Astrocyte of the spinal cord (primary cell): ENCODE results near the gene NDUFS6.

Experiments
- DNase-seq: peaks from one replicate; pipeline ENCODE4 v3.0.0; 2011; ENCODE audit warnings: low read depth, low spot score
- H3K4me3 ChIP-seq: 2 replicates; pipeline ENCODE4 v1.5.1; 2011; ENCODE audit warnings: low read depth, mild to moderate bottlenecking, low read length, moderate library complexity
- in situ Hi-C: cut with HindIII; loops from 2 replicates; pipeline ENCODE4 v1.10.0; 2017; ENCODE audit warnings: low sequenced_read_pairs
- TF ChIP-seq, protein P1 (sequence below): IDR thresholded peaks from 2 replicates; pipeline ENCODE4 v1.5.1; 2012; ENCODE audit warnings: low read depth, mild to moderate bottlenecking, low read length, inconsistent platforms

NDUFS6 gene

DNA sequence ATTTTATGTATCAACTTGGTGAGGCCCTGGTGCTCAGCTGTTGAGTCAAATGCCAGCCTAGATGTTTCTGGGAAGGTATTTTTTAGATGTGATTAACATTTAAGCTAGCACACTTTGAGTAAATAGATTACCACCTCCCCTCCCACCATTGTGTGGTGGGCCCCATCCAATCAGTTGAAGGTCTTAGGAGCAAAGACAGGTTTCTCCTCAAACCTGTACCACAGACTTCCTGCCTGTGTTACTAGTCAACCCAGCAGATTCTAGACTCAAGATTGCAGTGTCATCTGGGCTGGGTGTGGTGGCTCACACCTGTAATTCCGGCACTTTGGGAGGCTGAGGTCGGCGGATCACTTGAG lies 35.3 kb upstream of the NDUFS6 start:
- no peak for DNase-seq
- no peak overlapping the region for H3K4me3 ChIP-seq
- TF ChIP-seq, protein P1, sequence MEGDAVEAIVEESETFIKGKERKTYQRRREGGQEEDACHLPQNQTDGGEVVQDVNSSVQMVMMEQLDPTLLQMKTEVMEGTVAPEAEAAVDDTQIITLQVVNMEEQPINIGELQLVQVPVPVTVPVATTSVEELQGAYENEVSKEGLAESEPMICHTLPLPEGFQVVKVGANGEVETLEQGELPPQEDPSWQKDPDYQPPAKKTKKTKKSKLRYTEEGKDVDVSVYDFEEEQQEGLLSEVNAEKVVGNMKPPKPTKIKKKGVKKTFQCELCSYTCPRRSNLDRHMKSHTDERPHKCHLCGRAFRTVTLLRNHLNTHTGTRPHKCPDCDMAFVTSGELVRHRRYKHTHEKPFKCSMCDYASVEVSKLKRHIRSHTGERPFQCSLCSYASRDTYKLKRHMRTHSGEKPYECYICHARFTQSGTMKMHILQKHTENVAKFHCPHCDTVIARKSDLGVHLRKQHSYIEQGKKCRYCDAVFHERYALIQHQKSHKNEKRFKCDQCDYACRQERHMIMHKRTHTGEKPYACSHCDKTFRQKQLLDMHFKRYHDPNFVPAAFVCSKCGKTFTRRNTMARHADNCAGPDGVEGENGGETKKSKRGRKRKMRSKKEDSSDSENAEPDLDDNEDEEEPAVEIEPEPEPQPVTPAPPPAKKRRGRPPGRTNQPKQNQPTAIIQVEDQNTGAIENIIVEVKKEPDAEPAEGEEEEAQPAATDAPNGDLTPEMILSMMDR: no peak
- in situ Hi-C loops: no loop called here

DNA sequence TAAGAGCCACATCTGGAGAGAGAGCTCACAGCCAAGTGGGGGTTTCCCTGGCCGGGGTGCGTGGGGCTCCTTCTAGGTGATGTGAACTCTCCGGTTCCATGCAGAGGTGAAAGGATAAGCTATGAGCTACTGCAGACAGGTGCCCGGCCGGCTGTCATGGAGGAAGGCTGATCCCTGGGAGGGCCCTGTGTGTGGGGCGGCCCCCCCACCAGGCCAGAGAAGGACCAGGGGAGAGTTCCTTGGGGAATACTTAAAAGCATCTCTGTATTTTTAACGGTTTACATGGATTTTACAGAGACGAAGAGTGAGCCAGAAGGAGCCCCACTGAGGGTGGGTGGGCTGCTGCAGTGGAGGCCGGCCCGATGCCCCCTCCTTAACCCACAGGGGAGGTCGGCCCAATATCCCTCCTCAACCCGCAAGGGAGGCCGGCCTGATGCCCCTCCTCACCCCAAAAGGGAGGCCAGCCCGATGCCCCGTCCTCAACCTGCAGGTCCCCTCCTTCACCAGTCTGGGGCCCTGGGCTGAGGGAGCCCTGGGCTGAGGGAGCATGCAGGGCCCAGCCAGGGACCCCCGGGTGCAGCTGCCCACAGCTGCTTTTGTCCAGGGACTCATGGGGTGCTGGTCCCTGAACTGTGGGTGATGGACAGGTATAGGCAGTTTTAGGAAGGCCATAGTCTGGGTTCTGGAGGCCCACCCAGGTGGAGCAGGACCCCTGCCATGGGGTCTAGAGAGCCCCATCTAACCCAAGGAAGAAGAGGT lies 33.5 kb upstream of the NDUFS6 start:
- no peak for DNase-seq
- no peak overlapping the region for H3K4me3 ChIP-seq
- in situ Hi-C loops: no loop called here
- TF ChIP-seq, protein P1: no peak

DNA sequence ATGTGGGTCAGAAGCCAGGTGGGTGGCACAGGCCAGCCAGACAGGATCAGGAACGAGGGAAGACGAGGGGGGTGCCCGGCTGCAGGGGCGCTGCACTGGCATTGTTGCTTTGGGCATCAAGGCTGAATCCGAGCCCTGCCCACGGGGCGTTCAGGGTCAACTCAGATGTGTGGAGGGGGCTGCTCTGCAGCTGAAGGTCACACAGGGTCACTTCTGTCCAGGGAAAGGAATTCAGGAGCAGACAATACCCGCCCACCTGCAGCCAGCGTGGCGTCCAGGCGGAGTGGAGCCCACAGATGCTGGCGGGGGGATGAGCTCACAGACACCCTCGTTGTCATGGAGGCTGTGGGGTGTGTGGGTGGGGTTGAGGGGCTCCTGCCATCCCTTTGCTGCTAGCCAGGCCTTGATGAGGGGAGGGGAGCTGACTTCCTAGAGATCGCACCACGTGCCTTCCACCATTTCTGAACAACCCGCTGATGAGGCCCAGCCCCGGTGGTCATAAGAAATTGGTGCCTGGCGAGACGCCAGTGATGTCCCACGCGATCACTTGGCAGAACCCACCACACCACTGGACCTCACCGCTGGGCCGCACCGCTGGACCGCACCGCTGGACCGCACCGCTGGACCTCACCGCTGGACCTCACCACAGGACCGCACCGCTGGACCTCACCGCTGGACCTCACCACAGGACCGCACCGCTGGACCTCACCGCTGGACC lies 32.8 kb upstream of the NDUFS6 start:
- no peak overlapping the region for H3K4me3 ChIP-seq
- no peak for DNase-seq
- TF ChIP-seq, protein P1: no peak
- in situ Hi-C loops: no loop called here

DNA sequence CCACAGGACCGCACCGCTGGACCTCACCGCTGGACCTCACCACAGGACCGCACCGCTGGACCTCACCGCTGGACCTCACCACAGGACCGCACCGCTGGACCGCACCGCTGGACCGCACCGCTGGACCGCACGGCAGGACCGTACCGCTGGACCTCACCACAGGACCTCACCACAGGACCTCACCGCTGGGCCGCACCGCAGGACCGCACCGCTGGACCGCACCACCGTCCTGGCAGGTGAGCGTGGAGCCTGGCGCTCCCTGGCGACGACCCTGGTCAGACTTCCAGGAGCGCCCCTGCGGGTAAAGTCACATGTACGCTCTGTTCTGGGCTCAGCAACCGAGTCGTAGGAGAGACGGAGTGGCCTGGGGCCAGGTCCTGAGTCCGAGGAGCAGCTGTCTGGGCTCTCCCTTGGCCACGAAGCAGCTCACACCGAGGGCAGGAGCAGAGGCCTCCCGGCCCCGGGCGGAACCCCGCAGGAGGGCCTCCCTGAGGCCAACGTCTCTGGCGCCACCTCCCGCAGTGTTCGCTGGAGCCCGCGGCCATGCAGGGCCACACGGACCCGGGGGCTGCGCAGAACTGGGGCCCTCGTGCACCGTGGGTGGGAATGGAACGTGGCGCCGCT lies 32.1 kb upstream of the NDUFS6 start:
- H3K4me3 ChIP-seq: no peak overlapping the region
- in situ Hi-C loops: no loop called here
- TF ChIP-seq, protein P1: no peak
- DNase-seq: no peak

DNA sequence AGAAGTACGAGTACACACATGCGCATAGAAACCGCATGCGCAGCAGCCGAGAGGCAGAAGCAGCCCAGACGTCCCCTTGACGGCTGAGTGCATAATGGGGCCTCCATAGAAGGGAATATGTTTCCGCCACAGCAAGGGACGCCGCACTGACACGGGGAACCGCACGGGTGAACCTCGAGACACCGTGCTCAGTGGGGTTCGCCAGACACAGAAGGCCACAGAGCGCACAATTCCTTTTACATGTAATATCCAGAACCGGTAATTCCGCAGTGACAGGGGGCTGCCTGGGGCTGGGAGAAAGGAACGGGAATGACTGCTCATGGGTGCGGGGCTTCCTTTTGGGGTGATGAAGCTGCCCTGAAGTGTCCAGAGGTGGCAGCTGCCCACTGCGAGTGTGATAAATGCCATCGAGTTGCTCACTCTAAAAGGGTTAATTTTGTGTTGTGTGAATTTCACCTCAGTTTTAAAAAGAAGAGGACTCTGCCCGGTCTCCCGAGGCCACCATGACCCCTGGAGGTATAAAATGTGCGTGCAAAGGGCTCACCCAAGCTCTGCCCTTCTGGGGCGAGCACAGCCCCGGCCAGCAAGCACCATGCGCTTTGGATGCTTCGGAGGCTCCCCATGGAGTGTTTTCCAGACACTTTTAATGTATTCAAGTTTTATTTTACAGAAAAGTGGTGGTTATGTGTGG lies 31.3 kb upstream of the NDUFS6 start:
- TF ChIP-seq, protein P1: no peak
- in situ Hi-C loops: no loop called here
- no peak for DNase-seq
- H3K4me3 ChIP-seq: no peak overlapping the region

DNA sequence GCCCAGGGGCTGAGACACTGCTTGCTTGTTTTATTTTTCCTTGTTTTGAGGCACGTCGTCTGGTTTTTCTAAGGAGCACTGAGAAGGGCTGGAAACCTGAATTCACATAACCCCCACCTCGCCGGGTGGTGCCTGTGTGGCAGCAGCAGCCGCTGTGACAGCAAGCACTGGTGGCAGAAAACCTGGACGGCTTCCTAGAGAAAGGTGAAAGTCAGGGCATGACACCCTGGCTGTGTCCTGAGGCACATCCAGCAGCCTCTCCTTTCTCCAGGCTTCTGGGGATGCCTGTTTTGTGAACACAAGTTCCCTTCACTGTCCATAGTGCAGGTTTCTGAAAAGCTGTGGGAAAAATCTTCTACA lies 30.8 kb upstream of the NDUFS6 start:
- in situ Hi-C loops: no loop called here
- DNase-seq: no peak
- no peak overlapping the region for H3K4me3 ChIP-seq
- TF ChIP-seq, protein P1: no peak
